GM21381 (cell line): ENCODE results near the gene ASF1B.

Experiments used
- ATAC-seq: cut with Tn5 transposase; IDR thresholded peaks from one replicate; pipeline ENCODE4 v1.9.1; 2021; ENCODE audit warnings: mild to moderate bottlenecking, moderate library complexity; ENCODE audit not compliant: unreplicated experiment

ASF1B gene

DNA sequence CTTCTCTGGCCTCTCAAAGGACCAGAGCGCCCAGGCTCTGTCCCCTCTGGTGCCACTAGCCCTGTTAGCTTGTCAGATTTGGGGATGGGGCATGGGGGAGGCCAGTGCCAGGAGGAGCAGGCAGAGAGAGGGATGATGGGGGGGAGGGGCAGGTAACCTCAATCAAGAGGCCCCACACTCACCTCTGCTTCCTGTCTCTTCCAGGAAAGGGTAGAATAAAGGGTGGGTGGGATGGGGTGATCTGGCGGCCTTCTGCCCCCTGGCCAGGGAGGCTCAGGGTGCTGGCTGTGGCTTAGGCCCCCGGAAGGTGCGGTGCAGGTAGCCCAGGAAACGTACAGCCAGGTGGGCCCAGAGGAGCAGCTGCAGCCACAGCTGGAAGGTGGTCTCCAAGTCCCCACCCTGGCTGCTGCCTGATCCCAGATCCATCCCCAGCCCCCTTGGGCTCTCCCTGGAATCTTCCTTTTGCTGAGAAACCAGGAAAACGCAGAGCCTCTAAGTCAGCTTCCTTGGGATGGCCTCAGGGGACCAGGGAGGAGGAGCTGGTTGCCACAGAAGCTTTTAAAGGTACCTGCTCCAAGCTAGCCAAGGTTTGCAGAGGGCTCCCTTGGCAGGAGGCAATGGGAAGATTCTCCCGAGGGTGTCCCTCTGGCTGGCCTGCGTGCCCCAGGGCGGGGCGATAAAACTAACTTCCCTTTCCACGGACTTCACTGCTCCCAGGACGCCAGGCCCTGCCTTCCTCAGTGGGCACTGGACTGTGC, 24.2 kb downstream of the ASF1B start:
- ATAC-seq, result no peak

- no peak for ATAC-seq
Measured at GRCh38 chr19:14111486-14111885, 24.9 kb downstream of the ASF1B start.

DNA sequence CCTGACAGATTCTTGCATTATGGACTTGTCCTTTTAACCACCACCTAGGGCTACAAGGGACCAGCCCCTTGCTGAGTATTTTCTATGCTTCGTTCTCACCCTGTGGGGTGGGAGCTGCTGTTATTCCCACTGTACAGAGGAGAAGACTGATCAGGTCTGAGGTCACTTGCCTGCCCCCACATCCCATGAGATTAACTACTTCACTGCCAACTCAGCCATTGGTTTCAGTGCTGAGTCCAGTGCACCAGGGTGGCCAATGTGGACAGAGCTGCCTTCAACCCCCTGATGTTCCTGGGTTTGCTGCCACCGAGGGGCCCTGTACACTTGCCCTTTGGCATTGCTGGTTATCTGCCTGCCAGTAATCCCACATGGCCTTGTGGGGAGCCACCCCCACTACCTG, 25.7 kb downstream of the ASF1B start:
- no peak for ATAC-seq

DNA sequence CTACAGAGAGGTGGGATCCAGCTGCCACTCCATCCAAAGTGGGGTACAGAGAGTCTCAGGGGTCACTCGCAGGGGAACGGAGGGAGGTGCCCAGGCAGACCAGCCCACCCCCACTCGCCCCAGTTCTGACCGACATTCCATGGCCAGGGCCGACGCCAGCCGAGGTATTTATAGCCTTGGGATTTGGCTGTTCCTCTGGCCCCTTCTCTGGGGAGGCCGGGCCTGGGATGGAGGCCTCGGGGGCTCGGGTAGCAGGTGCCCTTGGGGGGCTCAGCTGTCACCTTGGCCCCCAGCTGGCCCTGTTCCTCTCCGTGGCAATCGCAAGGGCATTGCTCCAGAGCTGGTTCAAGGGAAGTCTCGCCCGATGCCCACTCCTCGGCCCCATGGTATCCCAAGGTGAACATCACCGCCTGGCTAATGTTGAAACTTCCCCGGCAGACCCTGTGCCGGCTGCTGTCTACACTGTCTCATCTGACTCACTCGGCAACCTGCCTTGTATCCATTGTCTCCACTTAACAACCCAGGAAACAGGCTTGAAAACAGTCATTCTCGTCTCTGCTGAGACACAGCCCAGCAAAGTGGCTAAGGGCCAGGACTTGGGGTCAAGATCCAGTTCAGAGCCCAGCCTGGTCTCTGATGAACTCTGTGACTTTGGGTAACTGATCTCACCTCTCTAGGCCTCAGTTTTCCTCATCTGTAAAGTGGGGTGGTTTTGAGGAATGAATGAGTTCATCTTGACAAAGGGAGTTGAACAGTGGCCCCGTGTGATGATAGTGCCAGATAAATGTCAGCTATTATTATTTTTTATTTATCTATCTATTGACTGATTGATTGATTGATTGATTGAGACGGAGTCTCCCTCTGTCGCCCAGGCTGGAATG, 28.6 kb downstream of the ASF1B start:
- no peak for ATAC-seq

GRCh38 chr19:14106840-14107239, 29.5 kb downstream of the ASF1B start:
- no peak for ATAC-seq

DNA sequence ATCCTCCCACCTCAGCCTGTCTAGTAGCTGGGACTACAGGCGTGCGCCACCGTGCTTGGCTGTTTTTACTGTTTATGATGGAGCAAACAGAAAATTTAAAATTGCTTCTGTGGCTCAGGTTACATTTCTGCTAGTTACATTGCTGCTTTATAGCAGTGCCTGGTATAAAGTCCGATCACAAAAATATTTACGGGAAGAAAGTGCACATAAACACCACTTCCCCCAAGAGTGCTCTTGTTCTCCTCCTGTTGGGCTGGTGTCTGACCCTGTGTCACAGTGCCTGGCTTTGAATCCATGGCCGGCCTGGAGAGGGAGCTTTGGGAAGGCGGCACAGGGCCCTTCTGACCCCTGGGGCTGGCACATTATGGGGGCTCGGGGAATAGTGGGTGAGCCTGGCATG, 30.7 kb downstream of the ASF1B start:
- no peak for ATAC-seq

DNA sequence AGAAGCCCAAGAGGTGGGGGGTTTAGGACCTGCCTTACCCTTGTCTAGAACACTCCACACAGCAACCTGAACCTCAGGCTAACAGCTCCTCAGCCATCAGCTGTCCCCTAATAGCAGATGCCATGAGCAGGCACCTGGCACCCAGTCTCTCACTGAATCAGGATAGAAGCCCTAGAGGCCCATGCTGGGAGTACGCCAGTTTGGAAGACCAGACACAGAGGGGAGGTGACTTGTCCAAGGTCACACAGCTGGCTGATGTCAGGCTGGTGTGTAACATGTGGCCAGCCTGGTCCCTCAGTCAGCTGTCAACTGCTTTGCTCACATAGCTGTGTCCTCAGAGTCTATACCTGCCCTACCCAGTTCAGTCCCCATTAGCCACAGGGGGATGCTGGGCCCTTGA, 33.1 kb downstream of the ASF1B start:
- ATAC-seq, result no peak

DNA sequence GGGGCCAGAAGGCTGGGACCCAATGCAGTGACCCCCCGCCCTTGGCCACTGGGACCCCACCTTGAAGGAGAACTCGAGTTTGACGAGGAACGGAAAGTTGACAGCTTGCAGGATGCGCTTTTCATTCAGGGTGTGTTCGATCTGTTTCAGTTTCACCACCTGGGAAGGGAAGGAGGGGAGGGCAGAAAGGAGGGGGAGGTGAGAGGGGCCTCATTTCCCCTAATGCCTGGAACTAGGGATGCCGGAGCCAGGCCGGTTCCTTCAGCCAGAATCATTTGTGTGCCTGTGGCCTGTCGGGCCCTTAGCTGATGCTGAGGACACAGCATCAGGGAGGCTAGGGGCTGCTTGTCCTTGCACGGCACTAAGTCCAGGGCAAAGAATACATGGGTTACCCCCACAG, 33.6 kb downstream of the ASF1B start:
- ATAC-seq, result no peak

DNA sequence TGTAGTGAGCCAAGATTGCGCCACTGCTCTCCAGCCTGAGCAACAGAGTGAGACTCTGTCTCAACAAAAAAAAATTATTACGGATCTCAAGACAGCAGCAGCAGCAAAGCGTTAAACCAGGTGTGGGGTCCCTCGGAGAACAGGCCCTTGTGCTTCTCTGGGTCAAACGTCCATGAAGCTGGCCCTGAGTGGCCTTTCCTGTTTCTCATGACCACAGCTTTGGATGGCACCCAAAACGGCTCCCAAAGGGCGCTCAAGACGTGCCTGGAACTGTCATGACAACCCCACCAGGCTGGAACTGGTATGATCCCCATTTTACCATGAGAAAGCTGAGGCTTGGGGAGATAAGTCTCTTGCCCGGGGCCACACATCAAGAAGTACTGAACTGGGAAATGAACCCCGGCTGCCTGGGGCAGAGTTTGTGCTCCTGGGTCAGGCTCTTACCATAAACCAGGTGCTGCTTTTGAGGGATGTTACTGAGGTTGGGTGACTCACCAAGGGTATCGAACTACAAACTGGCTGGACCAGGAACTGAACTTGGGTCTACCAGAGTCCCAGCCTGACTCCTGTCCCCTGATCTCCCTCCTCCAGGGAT, 34.2 kb downstream of the ASF1B start:
- ATAC-seq, result no peak

DNA sequence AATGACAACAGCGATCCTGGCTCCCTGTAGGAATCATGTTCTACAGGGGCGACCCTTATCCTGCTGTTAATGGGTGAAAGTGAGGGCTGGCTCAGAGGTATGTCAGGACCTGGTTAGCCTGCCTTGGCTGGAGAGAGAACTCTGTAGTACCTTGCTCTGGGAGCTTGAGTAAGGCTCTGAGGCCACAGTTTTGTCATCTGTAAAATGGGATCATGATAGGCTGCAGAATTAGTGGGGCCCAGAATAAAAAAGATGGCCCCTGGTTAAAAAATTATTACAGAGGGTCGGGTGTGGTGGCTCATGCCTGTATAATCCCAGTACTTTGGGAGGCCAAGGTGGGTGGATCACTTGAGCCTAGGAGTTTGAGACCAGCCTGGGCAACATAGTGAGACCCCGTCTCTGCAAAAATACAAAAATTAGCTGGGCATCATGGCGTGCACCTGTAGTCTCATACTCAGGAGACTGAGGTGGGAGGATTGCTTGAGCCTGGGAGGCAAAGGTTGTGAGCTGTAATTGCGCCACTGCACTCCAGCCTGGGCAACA, 35.3 kb downstream of the ASF1B start:
- no peak for ATAC-seq

DNA sequence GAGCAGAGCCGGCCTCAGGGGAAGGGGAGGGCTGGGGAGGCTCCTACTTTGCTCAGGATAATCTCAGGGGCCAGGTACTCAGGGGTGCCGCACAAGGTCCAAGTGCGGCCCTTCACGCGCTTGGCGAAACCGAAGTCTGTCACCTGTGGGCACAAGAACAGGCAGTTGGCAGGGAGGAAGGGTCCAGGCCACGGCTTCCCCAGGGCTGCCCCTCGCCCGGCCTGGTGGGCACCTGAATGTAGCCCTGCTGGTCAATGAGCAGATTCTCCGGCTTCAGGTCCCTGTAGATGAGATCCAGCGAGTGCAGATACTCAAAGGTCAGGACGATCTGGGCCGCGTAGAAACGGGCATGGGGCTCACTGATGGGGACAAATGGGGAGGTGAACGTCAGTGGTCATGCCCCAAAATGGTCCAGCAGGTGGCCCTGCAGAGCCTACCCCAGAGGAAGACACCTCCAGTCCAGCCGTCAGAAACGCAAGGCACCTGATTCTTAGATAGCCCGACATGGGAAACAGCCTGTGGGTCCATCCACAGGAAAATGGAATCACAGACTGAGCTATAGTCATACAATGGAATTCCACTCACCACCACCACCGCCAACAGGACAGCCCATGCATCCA, 38.7 kb downstream of the ASF1B start:
- ATAC-seq, result no peak

GRCh38 chr19:14096272-14096992, 40.0 kb downstream of the ASF1B start:
- ATAC-seq, result no peak

- ATAC-seq, result no peak
Measured at GRCh38 chr19:14094854-14095253, 41.5 kb downstream of the ASF1B start.

DNA sequence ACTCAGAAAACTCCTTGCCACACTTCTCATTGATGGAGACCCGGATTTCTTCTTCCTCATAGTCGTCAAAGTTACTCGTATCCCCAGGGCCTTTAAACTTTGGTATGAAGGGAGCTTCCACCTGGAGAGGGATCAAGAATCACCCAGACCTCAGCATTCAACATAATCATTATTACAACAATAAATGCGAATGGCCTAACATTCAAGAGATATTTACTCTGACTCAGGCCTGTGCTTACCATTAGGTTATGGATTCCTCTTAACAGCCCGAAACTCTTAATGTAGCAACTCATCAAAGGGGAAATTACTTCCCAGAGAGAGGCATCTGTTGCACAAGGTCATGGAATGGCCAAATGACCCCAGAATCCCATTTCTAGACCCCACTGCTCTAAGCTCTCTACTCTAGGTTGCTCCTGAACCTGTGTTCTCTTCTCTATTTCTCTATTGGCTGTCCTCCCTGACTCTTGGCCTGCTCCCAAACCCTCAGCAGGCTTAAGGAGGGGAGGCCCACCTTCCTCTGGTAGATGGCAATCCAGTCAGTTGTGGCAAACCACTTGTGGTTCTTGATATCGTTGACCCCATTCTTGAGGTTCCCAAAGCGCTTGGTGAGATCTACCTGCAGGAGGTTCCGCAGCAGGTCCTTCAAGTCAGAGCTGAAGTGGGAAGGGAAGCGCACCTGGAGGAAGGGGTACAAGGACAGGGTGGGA, 43.1 kb downstream of the ASF1B start:
- ATAC-seq, result no peak

- no peak for ATAC-seq
Measured at GRCh38 chr19:14091813-14092462, 44.5 kb downstream of the ASF1B start.

- peak; percentile 47 for ATAC-seq
Measured at GRCh38 chr19:14091081-14091812, 45.1 kb downstream of the ASF1B start.

DNA sequence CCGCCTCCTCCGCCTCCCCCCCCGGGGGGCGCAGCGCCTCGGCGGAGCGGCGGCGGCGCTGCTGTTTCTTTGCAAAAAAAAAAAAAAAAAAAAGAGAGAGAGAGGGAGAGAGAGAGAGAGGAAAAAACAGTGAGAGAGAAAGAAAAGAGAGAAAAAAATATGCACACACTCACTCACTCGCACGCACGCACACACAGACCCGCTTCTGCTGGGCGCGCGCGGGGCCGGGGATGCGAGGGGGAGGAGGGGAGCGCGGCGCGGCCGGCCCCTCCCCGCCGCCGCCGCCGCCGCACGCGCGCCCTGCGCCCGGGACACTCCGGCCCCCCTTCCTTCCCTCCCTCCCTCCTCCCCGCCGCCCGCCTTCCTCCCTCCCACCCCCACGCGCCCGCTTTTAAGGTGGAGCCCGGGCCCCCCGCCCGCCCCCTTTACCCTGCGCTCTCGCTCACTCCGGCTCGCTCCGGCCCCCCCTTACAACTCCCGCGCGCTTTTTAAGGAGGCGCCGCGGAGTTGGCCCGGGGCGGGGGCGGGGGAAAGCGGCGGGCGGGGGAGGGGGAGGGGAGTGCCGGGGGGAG, 45.8 kb downstream of the ASF1B start, which contains the start of gene SAMD1:
Gene SAMD1, minus strand, starts transcription at position 243 of the 572 bp plus-strand sequence.
- peak; percentile 44 for ATAC-seq
